K562 (cell line): Measurements from ENCODE around the gene CYS1. TPM values are rescaled to one million over a fixed set of nuclear protein-coding genes. Genes with fewer than 3 reads are reported as not detected.
A peak's percentile ranks its signal among the peaks of the same experiment; 100 is the strongest.

Experiments used
- polyA plus RNA-seq, 8 experiments: library from polyadenylated mRNA; depleted of rRNA in 4 of 8; stranded (reverse) in 5 of 8; unstranded in 3 of 8; fragments of >200 nt; fragmentation: Nextera tagmentation in 2 of 8; fragmentation: Illumina TruSeq in 1 of 8; extraction: Ambion mirVana in 2 of 8; extraction: Trizol in 1 of 8; gene quantifications; 2 replicates each; pipeline versions ENCODE4 v1.2.1 to v1.2.3, GENCODE V29; 2011 to 2014; ENCODE audit warnings: inconsistent platforms in 1 of 8, missing spikeins in 1 of 8
- total RNA-seq, 7 experiments: library from RNA; depleted of rRNA in 6 of 7; stranded (reverse); fragments of >200 nt in 6 of 7; fragmentation: Illumina TruSeq in 2 of 7; extraction: Trizol in 2 of 7; gene quantifications; 2 replicates each; pipeline versions ENCODE4 v1.2.1 to v1.2.3, GENCODE V29; 2011 to 2021; ENCODE audit warnings: low replicate concordance in 1 of 7
- TF ChIP-seq, protein P1 (sequence below): fragments of 450-650 bp; IDR thresholded peaks from 2 replicates; pipeline ENCODE4 v1.6.1; 2016; ENCODE audit warnings: mild to moderate bottlenecking, moderate library complexity

Gene CYS1
- total and polyA plus RNA-seq, 9 of the 15 experiments (the other 6 are each of a cell fraction or from before 2014, with no cell fraction given) = 0.11 to 0.13 TPM; not detected in 7

DNA sequence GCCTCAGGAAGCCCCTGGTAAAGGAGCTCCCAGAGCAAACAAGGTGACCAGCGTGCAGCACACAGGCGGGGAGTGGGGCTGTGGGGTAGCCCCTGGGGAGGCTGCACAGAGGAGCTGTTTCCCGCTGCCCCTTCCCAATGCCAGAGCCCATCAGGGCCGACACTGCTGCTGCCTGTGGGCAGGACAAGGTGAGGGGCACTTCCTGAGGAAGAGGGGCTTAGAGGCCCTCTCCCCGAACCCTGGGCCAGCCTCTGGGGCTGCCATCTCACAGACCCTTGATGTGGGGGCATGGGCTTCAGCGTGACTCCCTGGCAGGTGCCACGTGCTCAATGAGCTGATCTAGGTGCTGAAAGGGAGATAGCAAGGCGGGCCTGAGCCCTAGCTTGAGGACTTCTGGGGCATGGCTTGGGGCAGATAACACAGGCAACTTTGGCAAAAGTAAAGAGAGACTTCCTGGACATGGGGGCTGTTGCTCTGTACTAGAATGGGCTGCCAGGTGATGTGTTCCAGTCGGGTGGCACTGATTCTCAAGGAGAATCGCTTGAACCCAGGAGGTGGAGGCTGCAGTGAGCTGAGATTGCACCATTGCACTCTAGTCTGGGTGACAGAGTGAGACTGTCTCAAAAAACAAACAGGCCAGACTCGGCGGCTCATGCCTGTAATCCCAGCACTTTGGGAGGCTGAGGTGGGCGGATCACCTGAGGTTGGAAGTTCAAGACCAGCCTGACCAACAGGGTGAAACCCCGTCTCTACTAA is 46.8 kb downstream of the CYS1 start (continued):
- TF ChIP-seq, protein P1, sequence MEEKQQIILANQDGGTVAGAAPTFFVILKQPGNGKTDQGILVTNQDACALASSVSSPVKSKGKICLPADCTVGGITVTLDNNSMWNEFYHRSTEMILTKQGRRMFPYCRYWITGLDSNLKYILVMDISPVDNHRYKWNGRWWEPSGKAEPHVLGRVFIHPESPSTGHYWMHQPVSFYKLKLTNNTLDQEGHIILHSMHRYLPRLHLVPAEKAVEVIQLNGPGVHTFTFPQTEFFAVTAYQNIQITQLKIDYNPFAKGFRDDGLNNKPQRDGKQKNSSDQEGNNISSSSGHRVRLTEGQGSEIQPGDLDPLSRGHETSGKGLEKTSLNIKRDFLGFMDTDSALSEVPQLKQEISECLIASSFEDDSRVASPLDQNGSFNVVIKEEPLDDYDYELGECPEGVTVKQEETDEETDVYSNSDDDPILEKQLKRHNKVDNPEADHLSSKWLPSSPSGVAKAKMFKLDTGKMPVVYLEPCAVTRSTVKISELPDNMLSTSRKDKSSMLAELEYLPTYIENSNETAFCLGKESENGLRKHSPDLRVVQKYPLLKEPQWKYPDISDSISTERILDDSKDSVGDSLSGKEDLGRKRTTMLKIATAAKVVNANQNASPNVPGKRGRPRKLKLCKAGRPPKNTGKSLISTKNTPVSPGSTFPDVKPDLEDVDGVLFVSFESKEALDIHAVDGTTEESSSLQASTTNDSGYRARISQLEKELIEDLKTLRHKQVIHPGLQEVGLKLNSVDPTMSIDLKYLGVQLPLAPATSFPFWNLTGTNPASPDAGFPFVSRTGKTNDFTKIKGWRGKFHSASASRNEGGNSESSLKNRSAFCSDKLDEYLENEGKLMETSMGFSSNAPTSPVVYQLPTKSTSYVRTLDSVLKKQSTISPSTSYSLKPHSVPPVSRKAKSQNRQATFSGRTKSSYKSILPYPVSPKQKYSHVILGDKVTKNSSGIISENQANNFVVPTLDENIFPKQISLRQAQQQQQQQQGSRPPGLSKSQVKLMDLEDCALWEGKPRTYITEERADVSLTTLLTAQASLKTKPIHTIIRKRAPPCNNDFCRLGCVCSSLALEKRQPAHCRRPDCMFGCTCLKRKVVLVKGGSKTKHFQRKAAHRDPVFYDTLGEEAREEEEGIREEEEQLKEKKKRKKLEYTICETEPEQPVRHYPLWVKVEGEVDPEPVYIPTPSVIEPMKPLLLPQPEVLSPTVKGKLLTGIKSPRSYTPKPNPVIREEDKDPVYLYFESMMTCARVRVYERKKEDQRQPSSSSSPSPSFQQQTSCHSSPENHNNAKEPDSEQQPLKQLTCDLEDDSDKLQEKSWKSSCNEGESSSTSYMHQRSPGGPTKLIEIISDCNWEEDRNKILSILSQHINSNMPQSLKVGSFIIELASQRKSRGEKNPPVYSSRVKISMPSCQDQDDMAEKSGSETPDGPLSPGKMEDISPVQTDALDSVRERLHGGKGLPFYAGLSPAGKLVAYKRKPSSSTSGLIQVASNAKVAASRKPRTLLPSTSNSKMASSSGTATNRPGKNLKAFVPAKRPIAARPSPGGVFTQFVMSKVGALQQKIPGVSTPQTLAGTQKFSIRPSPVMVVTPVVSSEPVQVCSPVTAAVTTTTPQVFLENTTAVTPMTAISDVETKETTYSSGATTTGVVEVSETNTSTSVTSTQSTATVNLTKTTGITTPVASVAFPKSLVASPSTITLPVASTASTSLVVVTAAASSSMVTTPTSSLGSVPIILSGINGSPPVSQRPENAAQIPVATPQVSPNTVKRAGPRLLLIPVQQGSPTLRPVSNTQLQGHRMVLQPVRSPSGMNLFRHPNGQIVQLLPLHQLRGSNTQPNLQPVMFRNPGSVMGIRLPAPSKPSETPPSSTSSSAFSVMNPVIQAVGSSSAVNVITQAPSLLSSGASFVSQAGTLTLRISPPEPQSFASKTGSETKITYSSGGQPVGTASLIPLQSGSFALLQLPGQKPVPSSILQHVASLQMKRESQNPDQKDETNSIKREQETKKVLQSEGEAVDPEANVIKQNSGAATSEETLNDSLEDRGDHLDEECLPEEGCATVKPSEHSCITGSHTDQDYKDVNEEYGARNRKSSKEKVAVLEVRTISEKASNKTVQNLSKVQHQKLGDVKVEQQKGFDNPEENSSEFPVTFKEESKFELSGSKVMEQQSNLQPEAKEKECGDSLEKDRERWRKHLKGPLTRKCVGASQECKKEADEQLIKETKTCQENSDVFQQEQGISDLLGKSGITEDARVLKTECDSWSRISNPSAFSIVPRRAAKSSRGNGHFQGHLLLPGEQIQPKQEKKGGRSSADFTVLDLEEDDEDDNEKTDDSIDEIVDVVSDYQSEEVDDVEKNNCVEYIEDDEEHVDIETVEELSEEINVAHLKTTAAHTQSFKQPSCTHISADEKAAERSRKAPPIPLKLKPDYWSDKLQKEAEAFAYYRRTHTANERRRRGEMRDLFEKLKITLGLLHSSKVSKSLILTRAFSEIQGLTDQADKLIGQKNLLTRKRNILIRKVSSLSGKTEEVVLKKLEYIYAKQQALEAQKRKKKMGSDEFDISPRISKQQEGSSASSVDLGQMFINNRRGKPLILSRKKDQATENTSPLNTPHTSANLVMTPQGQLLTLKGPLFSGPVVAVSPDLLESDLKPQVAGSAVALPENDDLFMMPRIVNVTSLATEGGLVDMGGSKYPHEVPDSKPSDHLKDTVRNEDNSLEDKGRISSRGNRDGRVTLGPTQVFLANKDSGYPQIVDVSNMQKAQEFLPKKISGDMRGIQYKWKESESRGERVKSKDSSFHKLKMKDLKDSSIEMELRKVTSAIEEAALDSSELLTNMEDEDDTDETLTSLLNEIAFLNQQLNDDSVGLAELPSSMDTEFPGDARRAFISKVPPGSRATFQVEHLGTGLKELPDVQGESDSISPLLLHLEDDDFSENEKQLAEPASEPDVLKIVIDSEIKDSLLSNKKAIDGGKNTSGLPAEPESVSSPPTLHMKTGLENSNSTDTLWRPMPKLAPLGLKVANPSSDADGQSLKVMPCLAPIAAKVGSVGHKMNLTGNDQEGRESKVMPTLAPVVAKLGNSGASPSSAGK = peak; percentile 81
- TF ChIP-seq, all 486 proteins: peak for 27
